Activated CD8-positive, alpha-beta memory T cell treated with anti-CD3 and anti-CD28 coated beads for 24 hours (primary cell): ENCODE results near the gene NOTCH4.
"Not testable (repeated sequence)": the region's sequence is repeated elsewhere in the genome, so short reads cannot be mapped to it uniquely, and the experiment has no call there.

Source experiments
- DNase-seq: peaks from one replicate; pipeline ENCODE4 v3.0.0-alpha.2; 2020

NOTCH4 gene

GRCh38 chr6:32223258-32224235, at the start of gene NOTCH4:
Gene NOTCH4, minus strand, starts transcription at chr6:32224067. Its CDS starts 139 bp downstream, at chr6:32223928.
- DNase-seq = no peak

DNA sequence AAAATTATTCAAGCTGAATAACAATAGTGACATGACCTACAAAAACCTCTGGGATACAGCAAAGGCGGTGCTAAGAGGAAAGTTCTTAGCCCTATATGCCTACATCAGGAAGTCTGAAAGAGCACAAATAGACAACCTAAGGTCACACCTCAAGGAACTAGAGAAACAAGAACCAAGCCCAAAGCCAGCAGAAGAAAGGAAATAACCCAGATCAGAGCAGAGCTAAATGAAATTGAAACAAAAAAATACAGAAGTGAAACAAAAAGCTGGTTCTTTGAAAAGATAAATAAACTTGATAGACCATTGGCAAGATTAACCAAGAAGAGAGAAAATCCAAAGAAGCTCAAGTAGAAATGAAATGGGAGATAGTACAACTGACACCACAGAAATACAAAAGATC, 47.6 kb upstream of the NOTCH4 start:
- DNase-seq = no peak

DNA sequence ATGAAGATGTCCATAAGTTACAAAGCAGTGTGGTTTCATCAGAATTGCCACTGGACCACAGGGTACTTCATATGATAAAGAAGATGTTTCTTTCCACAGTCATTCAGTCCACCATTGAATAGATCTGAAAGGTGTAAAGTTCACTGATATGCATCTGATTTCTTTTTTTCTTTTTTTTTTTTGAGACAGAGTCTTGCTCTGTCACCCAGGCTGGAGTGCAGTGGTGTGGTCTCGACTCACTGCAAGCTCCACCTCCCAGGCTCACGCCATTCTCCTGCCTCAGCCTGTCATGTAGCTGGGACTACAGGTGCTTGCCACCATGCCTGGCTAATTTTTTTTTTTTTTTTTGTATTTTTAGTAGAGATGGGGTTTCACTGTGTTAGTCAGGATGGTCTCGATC, 44.6 kb upstream of the NOTCH4 start:
- DNase-seq = not testable (repeated sequence)

DNA sequence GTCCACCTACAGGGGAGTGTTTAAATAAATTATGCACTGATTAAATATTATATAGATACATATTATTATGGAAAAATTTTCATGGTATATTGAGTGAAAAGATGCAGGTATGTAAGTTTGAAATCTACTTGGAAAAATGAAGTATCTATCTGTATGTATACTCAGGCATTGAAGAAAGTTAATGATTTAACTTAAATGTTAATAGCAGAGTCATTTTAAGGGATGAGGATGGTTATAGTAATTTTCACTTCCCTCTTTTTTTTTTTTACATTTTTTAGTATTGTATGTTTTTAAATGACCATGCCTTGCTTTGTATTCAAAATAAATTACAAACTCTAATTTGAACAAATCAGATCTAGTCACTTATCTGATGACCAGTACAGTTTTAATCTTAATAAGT, 43.2 kb upstream of the NOTCH4 start:
- DNase-seq = no peak

- not testable (repeated sequence) for DNase-seq
Observed at GRCh38 chr6:32257262-32257661, 33.4 kb upstream of the NOTCH4 start.

- DNase-seq = peak; percentile 80
Observed at GRCh38 chr6:32255199-32256153, 31.6 kb upstream of the NOTCH4 start.

DNA sequence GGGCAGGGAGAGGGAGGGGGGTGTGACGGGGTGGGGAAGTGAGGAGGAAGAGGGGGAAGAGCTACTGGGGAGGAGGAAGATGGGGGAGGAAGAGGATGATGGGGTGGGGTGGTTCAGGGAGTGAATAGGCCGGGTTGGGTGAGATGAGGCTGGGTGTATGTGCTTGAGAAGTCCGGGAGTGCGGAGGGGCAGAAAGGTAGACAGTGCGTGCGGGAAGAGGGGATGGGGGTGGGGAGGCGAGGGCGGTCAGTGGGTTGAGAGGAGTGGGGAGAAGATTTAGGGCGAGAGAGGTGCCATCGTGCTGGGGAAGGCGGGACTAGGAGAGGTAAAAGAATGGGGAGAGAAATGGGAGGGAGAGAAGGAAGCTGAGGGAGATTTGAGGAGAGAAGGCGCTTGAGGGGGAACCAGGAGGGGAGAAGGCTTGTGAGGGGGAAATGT, 30.9 kb upstream of the NOTCH4 start:
- DNase-seq = no peak

- DNase-seq = no peak
Observed at GRCh38 chr6:32252331-32253009, 28.6 kb upstream of the NOTCH4 start.

GRCh38 chr6:32249262-32249661, 25.4 kb upstream of the NOTCH4 start:
- DNase-seq = no peak

- no peak for DNase-seq
Observed at GRCh38 chr6:32247401-32247800, 23.5 kb upstream of the NOTCH4 start.

GRCh38 chr6:32244946-32245398, 21.1 kb upstream of the NOTCH4 start:
- DNase-seq = peak; percentile 89

- no peak for DNase-seq
Observed at GRCh38 chr6:32244270-32244669, 20.4 kb upstream of the NOTCH4 start.

DNA sequence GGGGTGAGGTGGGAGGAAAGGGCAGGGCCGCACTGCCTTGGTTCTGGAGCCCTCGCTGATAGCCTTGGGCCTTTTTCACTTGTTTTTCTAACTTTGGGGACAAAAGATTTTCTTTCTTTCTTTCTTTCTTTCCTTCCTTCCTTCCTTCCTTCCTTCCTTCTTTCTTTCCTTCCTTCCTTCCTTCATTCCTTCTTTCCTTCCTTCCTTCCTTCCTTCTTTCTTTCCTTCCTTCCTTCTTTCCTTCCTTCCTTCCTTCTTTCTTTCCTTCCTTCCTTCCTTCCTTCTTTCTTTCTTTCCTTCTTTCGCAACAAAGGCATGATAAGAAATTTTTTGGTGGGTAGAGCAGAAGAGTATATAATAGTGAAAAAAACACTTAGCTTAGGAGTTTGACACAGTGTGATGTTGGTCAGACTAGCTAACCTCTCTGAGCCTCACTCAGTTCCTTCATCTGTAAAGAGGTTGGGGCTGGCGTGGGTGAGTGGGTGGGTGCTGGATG, 18.5 kb upstream of the NOTCH4 start:
- DNase-seq = not testable (repeated sequence)

- no peak for DNase-seq
Observed at GRCh38 chr6:32240686-32241085, 16.8 kb upstream of the NOTCH4 start.

DNA sequence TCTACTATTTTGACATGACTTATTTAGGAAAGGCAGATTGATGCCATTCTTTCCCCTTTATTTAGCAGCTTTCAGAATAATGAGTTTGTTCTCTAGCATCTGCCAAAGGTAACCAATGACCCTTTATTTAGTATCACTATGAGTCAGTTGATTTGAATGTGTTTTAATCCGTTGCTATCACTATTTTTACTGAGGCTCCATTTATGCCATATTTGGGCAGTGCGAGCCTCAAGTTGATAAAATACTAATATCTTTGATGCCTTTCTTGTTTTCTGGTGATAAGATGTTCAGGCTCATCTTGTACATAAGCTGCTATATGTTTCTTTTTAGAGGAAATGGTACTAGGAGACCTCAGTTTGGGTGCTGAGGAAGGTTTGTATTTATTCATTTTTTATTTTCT, 15.6 kb upstream of the NOTCH4 start:
- no peak for DNase-seq

DNA sequence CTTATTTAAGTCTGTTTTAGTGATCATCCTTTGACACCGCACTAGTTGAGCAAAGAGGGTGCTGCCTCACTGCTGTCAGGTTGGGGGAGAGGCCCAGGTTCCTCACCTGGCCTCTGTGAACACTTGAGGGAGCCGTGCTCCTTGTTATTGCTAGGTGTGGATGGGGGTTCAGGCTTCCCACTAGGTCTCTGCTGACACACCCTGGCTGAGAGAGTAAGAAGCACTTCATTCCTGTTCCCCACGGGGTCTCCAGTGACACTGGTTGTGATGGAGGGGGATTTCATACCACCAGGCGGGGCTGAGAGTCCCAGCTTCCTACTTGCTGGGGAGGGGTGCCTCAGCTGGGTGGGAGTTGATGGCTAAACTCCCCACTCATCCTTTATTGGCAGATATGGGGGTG, 11.1 kb upstream of the NOTCH4 start:
- DNase-seq = peak; percentile 47

DNA sequence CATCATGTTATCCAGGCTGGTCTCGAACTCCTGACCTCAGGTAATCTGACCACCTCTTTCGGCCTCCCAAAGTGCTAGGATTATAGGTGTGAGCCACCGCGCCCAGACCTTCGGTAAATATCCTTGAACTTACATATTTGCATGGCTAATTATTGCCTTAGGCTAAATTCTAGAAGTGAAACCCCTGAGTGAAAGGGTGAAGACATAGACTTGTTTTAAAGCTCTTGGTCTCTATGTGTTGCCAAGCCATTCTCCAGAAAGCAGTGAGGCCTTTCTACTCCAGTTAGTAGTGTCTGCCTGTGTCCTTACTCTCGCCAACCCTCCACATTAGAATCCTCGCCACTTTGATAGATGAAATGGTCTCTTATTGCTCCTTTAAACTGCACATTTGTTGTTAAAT, 2.6 kb upstream of the NOTCH4 start:
- DNase-seq = no peak

DNA sequence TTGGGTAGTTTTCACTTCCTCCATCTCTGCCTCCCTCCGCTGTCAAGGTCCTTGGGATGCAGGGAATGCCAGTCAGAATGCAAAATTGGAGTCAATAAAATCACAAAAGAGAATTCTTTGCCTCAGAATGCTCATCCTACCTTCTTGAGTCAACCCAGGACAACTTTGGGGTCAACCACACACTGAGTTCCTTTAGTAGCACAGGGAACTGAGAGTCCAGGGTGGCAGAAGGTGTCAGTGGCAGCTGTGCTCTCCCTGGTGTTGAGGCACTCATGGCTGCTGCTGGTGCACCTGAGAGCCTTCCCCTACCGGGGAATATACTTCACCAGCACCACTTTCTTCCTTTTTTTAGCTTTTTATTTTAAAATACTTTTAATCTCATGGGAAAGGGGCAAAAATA, 829 bp upstream of the NOTCH4 start:
- DNase-seq = no peak

- no peak for DNase-seq
Observed at GRCh38 chr6:32222333-32223230, 1.3 kb downstream of the NOTCH4 start.

GRCh38 chr6:32220021-32220420, 3.8 kb downstream of the NOTCH4 start:
- DNase-seq = no peak

- DNase-seq = no peak
Observed at GRCh38 chr6:32218167-32218566, 5.7 kb downstream of the NOTCH4 start.
